OCI-LY7 (cell line): ENCODE results near the gene KCNIP3. TPM values are rescaled to one million over a fixed set of nuclear protein-coding genes. Genes with fewer than 3 reads are reported as not detected.

ENCODE experiments used
- BruUV-seq: library from RNA; stranded (reverse); fragments of 400-500 nt; replicated peaks from 2 replicates; lab custom pipeline; 2021; lab: Mats Ljungman, UMichigan
- CTCF ChIA-PET: fragments of 300-600 bp; sonication (Branson Sonifier 250); formaldehyde crosslinking; loops from one replicate; lab custom pipeline; 2022; ENCODE audit warnings: antibody characterized with exemption; ENCODE audit not compliant: unreplicated experiment; lab: Charles Lee
- POLR2A ChIA-PET: fragments of 300-600 bp; sonication (Branson Sonifier 250); formaldehyde crosslinking; loops from one replicate; lab custom pipeline; 2022; ENCODE audit warnings: antibody characterized with exemption; lab: Charles Lee
- DNase-seq: peaks from one replicate; pipeline ENCODE4 v3.0.0-alpha.2; 2015; ENCODE audit warnings: low spot score
- H2AFZ ChIP-seq: fragments of 200-600 bp; sonication (generic), shearing (Covaris generic); 2 replicates; pipeline ENCODE4 v1.6.1; 2014; ENCODE audit warnings: mild to moderate bottlenecking, antibody characterized with exemption, low read length, moderate library complexity
- H3K27ac ChIP-seq: fragments of 200-600 bp; sonication (generic); 2 replicates; pipeline ENCODE4 v1.5.1; 2014; ENCODE audit warnings: mixed run types, low read depth, mild to moderate bottlenecking, moderate library complexity, low read length, inconsistent platforms; ENCODE audit not compliant: poor library complexity, severe bottlenecking
- H3K36me3 ChIP-seq: fragments of 200-600 bp; sonication (generic); 2 replicates; pipeline ENCODE4 v1.6.1; 2014; ENCODE audit warnings: mild to moderate bottlenecking, antibody characterized with exemption, low read length, moderate library complexity, mixed read lengths; ENCODE audit not compliant: insufficient read depth
- H3K4me1 ChIP-seq: fragments of 200-600 bp; sonication (generic); 2 replicates; pipeline ENCODE4 v1.5.1; 2014; ENCODE audit warnings: mild to moderate bottlenecking, low read length; ENCODE audit not compliant: insufficient read depth, poor library complexity, severe bottlenecking
- H3K4me2 ChIP-seq: fragments of 200-600 bp; sonication (generic); 2 replicates; pipeline ENCODE4 v1.6.1; 2014; ENCODE audit warnings: mild to moderate bottlenecking, low read length
- H3K4me3 ChIP-seq: fragments of 200-600 bp; sonication (generic); 2 replicates; pipeline ENCODE4 v1.5.1; 2014; ENCODE audit warnings: mild to moderate bottlenecking, low read depth, low read length; ENCODE audit not compliant: poor library complexity, severe bottlenecking
- H3K79me2 ChIP-seq: fragments of 200-600 bp; sonication (generic); 2 replicates; pipeline ENCODE4 v1.6.1; 2016; ENCODE audit warnings: low read depth, mild to moderate bottlenecking, low read length, moderate library complexity, mixed read lengths; ENCODE audit not compliant: insufficient read depth
- H3K9me2 ChIP-seq: fragments of 200-600 bp; sonication (generic); 2 replicates; pipeline ENCODE4 v1.6.1; 2016; ENCODE audit warnings: mild to moderate bottlenecking, low read length, mixed read lengths; ENCODE audit not compliant: insufficient read depth
- H3K9me3 ChIP-seq: fragments of 200-600 bp; sonication (generic); 2 replicates; pipeline ENCODE4 v1.6.1; 2014; ENCODE audit warnings: mild to moderate bottlenecking, mixed run types, low read length, mixed read lengths
- H4K20me1 ChIP-seq: fragments of 200-600 bp; sonication (generic); 2 replicates; pipeline ENCODE4 v1.6.1; 2014; ENCODE audit warnings: mild to moderate bottlenecking, antibody characterized with exemption, low read length, moderate library complexity, mixed read lengths; ENCODE audit not compliant: insufficient read depth
- CTCF ChIP-seq: fragments of 200-600 bp; sonication (generic); conservative IDR thresholded peaks from 2 replicates; pipeline ENCODE4 v1.5.1; 2014; ENCODE audit warnings: mild to moderate bottlenecking, antibody characterized with exemption, low read length, moderate library complexity, mixed read lengths
- EZH2phosphoT487 ChIP-seq: fragments of 200-600 bp; sonication (generic); IDR thresholded peaks from 2 replicates; pipeline ENCODE4 v1.6.1; 2018; ENCODE audit warnings: low read depth, borderline replicate concordance, mild to moderate bottlenecking, mixed run types, antibody characterized with exemption, low read length, moderate library complexity, mixed read lengths
- intact Hi-C: fragments of 100-400 bp; cut with micrococcal nuclease; formaldehyde crosslinking; loops from one replicate; pipeline ENCODE4 v1.10.0; 2022; ENCODE audit not compliant: unreplicated experiment
- total RNA-seq, 2 experiments: library from RNA; depleted of rRNA in 1 of 2; stranded (reverse); fragments of >200 nt in 1 of 2; shearing (Covaris generic) in 1 of 2; gene quantifications; 2 replicates each; pipeline ENCODE4 v1.2.3, GENCODE V29; 2014 to 2022

Gene KCNIP3
- total RNA-seq, 2 experiments from 2014 or later: not detected

GRCh38 chr2:95391641-95392310 is 94.6 kb downstream of the KCNIP3 start:
- H3K9me2 ChIP-seq: no peaks in the 10 kb centered on the region
- no peaks in the 10 kb centered on the region for H3K9me3 ChIP-seq
- BruUV-seq: no TSS peak
- no peak overlapping the region for H3K4me2 ChIP-seq
- DNase-seq: no peak
- H3K4me1 ChIP-seq: no peaks in the 10 kb centered on the region
- ChIA-PET CTCF (no interaction called here), POLR2A (interaction anchor here (0.6 kb wide), 1 partner anchor 289 kb away, joined by 4 read pairs; no protein-coding TSS in a partner anchor)
- TF ChIP-seq EZH2phosphoT487 (no peak), CTCF (no peak)
- no peaks in the 10 kb centered on the region for H3K36me3 ChIP-seq
- intact Hi-C loops: loop anchor here (2.0 kb wide), 1 partner anchor 19 kb away; no protein-coding TSS in a partner anchor
- H3K79me2 ChIP-seq: no peaks in the 10 kb centered on the region
- H3K27ac ChIP-seq: no peak overlapping the region
- no peaks in the 10 kb centered on the region for H4K20me1 ChIP-seq
- no peak overlapping the region for H2AFZ ChIP-seq
- H3K4me3 ChIP-seq: no peak overlapping the region

- no peaks in the 10 kb centered on the region for H3K9me3 ChIP-seq
- H4K20me1 ChIP-seq: no peaks in the 10 kb centered on the region
- H3K9me2 ChIP-seq: no peaks in the 10 kb centered on the region
- no peaks in the 10 kb centered on the region for H3K4me1 ChIP-seq
- H2AFZ ChIP-seq: no peak overlapping the region
- no peak for DNase-seq
- no peak overlapping the region for H3K4me2 ChIP-seq
- H3K27ac ChIP-seq: no peak overlapping the region
- BruUV-seq: no TSS peak
- intact Hi-C loops: loop anchor here (2.0 kb wide), 1 partner anchor 20 kb away; no protein-coding TSS in a partner anchor
- H3K36me3 ChIP-seq: no peaks in the 10 kb centered on the region
- TF ChIP-seq CTCF (no peak), EZH2phosphoT487 (no peak)
- no peak overlapping the region for H3K4me3 ChIP-seq
- H3K79me2 ChIP-seq: no peaks in the 10 kb centered on the region
- POLR2A ChIA-PET: no interaction called here
- CTCF ChIA-PET: no interaction called here
Measured at GRCh38 chr2:95392320-95392719, 95.2 kb downstream of the KCNIP3 start.

GRCh38 chr2:95392730-95393455 is 95.7 kb downstream of the KCNIP3 start:
- Histone ChIP-seq H3K9me3 (no peaks in the 10 kb centered on the region), H3K4me3 (no peak overlapping the region), H3K27ac (no peak overlapping the region), H3K79me2 (no peaks in the 10 kb centered on the region), H3K36me3 (no peaks in the 10 kb centered on the region), H2AFZ (no peak overlapping the region), H3K4me2 (no peak overlapping the region), H3K4me1 (no peaks in the 10 kb centered on the region), H3K9me2 (no peaks in the 10 kb centered on the region), H4K20me1 (no peaks in the 10 kb centered on the region)
- no peak for DNase-seq
- TF ChIP-seq CTCF: peak; percentile 38; the same call in 1 of the 2 replicates
- no peak for TF ChIP-seq EZH2phosphoT487
- no TSS peak for BruUV-seq
- ChIA-PET CTCF (no interaction called here), POLR2A (no interaction called here)
- intact Hi-C loops: loop anchor here (2.0 kb wide), 1 partner anchor 20 kb away; no protein-coding TSS in a partner anchor
